Hepatocyte (in vitro differentiated cells): ENCODE measurements around the gene SDC4. TPM values are rescaled to one million over a fixed set of nuclear protein-coding genes. Genes with fewer than 3 reads are reported as not detected.

Experiments used
- DNase-seq: peaks from one replicate; pipeline ENCODE4 v3.0.0-alpha.2; 2016; ENCODE audit warnings: low spot score
- H2AFZ ChIP-seq: fragments of 200-600 bp; sonication (generic); 2 replicates; pipeline ENCODE4 v1.6.0; 2016; ENCODE audit warnings: antibody characterized with exemption, mild to moderate bottlenecking
- H3K27ac ChIP-seq: fragments of 200-600 bp; sonication (generic); 2 replicates; pipeline ENCODE4 v1.5.1; 2016; ENCODE audit warnings: mild to moderate bottlenecking
- H3K27me3 ChIP-seq: fragments of 200-600 bp; sonication (generic); 2 replicates; pipeline ENCODE4 v1.6.1; 2016
- H3K36me3 ChIP-seq: fragments of 200-600 bp; sonication (generic); replicated peaks from 2 replicates; pipeline ENCODE4 v1.5.1; 2016; ENCODE audit warnings: low read depth; ENCODE audit not compliant: insufficient read depth
- H3K4me1 ChIP-seq: fragments of 200-600 bp; sonication (generic); 2 replicates; pipeline ENCODE4 v1.5.1; 2016; ENCODE audit warnings: mild to moderate bottlenecking, moderate library complexity; ENCODE audit not compliant: insufficient read depth
- H3K4me2 ChIP-seq: fragments of 200-600 bp; sonication (generic); 2 replicates; pipeline ENCODE4 v1.6.0; 2016
- H3K4me3 ChIP-seq: fragments of 200-600 bp; sonication (generic); 2 replicates; pipeline ENCODE4 v1.5.1; 2016; ENCODE audit warnings: mild to moderate bottlenecking
- H3K79me2 ChIP-seq: fragments of 200-600 bp; sonication (generic); 2 replicates; pipeline ENCODE4 v1.6.0; 2017; ENCODE audit warnings: mild to moderate bottlenecking
- H3K9me2 ChIP-seq: fragments of 200-600 bp; sonication (generic); replicated peaks from 2 replicates; pipeline ENCODE4 v1.6.0; 2017; ENCODE audit warnings: mild to moderate bottlenecking; ENCODE audit not compliant: insufficient read depth
- H3K9me3 ChIP-seq: fragments of 200-600 bp; sonication (generic); 2 replicates; pipeline ENCODE4 v1.5.1; 2016; ENCODE audit warnings: low read depth, mild to moderate bottlenecking
- H4K20me1 ChIP-seq: fragments of 200-600 bp; sonication (generic); 2 replicates; pipeline ENCODE4 v1.6.0; 2016; ENCODE audit warnings: mild to moderate bottlenecking; ENCODE audit not compliant: insufficient read depth, poor library complexity, severe bottlenecking
- EZH2 ChIP-seq: fragments of 200-600 bp; sonication (generic); IDR thresholded peaks from 2 replicates; pipeline ENCODE4 v1.6.1; 2016; ENCODE audit warnings: antibody characterized with exemption, mild to moderate bottlenecking, borderline replicate concordance
- EZH2phosphoT487 ChIP-seq: fragments of 200-600 bp; sonication (generic); IDR thresholded peaks from one replicate; pipeline ENCODE4 v1.6.1; 2018; ENCODE audit warnings: antibody characterized with exemption, mild to moderate bottlenecking, low read depth, moderate library complexity; ENCODE audit not compliant: unreplicated experiment, severe bottlenecking
- WGBS: methylation state at CpG from one replicate; pipeline ENCODE4 v1.1.6; 2016; ENCODE audit warnings: low lambda C conversion rate; ENCODE audit errors: missing lambda C conversion rate; 5-methylcytosine and 5-hydroxymethylcytosine counted together
- polyA plus RNA-seq: library from polyadenylated mRNA; unstranded; fragments of >200 nt; fragmentation: Nextera tagmentation; extraction: Ambion mirVana; gene quantifications from 2 replicates; pipeline ENCODE4 v1.2.1, GENCODE V29; 2016
- total RNA-seq: library from RNA; depleted of rRNA; stranded (reverse); fragments of >200 nt; gene quantifications from 2 replicates; pipeline ENCODE4 v1.2.3, GENCODE V29; 2014
- TF ChIP-seq, protein P1 (sequence below): fragments of 200-600 bp; sonication (generic); IDR thresholded peaks from 2 replicates; pipeline ENCODE4 v1.5.1; 2016; ENCODE audit warnings: antibody characterized with exemption, mild to moderate bottlenecking; ENCODE audit not compliant: poor library complexity

SDC4 gene
- total and polyA plus RNA-seq, 2 experiments from 2014 or later = 178 to 191 TPM

- H2AFZ ChIP-seq = no peak overlapping the region
- H3K27me3 ChIP-seq = no peaks in the 10 kb centered on the region
- no peaks in the 10 kb centered on the region for H3K4me1 ChIP-seq
- no peak overlapping the region for H3K4me2 ChIP-seq
- H3K27ac ChIP-seq = no peak overlapping the region
- H4K20me1 ChIP-seq = peaks cover 11% of the 10 kb centered on the region
- 96% methylated on average over 4 of the region's 4 CpGs for WGBS
- peaks cover 4% of the 10 kb centered on the region for H3K36me3 ChIP-seq
- peaks cover 11% of the 10 kb centered on the region for H3K79me2 ChIP-seq
- no peak overlapping the region for H3K4me3 ChIP-seq
- H3K9me3 ChIP-seq = no peaks in the 10 kb centered on the region
- no peak for DNase-seq
- no peak for TF ChIP-seq EZH2phosphoT487
- TF ChIP-seq, protein P1, sequence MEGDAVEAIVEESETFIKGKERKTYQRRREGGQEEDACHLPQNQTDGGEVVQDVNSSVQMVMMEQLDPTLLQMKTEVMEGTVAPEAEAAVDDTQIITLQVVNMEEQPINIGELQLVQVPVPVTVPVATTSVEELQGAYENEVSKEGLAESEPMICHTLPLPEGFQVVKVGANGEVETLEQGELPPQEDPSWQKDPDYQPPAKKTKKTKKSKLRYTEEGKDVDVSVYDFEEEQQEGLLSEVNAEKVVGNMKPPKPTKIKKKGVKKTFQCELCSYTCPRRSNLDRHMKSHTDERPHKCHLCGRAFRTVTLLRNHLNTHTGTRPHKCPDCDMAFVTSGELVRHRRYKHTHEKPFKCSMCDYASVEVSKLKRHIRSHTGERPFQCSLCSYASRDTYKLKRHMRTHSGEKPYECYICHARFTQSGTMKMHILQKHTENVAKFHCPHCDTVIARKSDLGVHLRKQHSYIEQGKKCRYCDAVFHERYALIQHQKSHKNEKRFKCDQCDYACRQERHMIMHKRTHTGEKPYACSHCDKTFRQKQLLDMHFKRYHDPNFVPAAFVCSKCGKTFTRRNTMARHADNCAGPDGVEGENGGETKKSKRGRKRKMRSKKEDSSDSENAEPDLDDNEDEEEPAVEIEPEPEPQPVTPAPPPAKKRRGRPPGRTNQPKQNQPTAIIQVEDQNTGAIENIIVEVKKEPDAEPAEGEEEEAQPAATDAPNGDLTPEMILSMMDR = no peak
- no peak for TF ChIP-seq EZH2
- H3K9me2 ChIP-seq = no peaks in the 10 kb centered on the region
Measured at GRCh38 chr20:45328451-45328850, 19.8 kb downstream of the SDC4 start.

DNA sequence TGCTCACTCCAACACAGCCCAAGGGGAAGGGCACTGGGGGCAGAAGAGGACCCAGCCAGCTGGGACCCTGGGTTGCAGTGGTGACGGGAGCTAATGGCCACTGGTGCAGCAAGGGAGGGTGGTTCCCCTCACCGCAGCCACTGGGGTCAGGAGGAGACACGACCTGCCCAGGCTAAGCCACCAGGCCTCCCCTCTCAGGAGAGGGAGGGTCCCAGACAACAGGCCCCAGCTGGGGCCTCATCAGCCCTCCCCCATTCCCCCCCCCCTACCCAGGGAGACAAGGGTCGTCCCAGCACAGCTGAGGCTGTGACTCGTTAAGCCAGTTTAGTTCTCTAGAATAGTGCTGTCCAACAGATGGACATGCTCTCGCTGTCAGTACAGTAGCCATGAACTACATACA lies 22.9 kb downstream of the SDC4 start:
- no peak for DNase-seq
- Histone ChIP-seq H3K27ac (no peak overlapping the region), H4K20me1 (peaks cover 6% of the 10 kb centered on the region), H3K27me3 (no peaks in the 10 kb centered on the region), H2AFZ (no peak overlapping the region), H3K9me2 (no peaks in the 10 kb centered on the region), H3K4me2 (no peak overlapping the region), H3K4me1 (peaks cover 3% of the 10 kb centered on the region), H3K4me3 (no peak overlapping the region), H3K79me2 (no peaks in the 10 kb centered on the region), H3K36me3 (no peaks in the 10 kb centered on the region), H3K9me3 (no peaks in the 10 kb centered on the region)
- 58% methylated on average over 6 of the region's 6 CpGs for WGBS
- TF ChIP-seq, protein P1 = no peak
- TF ChIP-seq EZH2phosphoT487 = no peak
- TF ChIP-seq EZH2 = no peak

GRCh38 chr20:45323731-45324130 lies 24.5 kb downstream of the SDC4 start:
- no peak overlapping the region for H3K4me2 ChIP-seq
- no peaks in the 10 kb centered on the region for H3K9me3 ChIP-seq
- H3K4me3 ChIP-seq = no peak overlapping the region
- H2AFZ ChIP-seq = no peak overlapping the region
- no peaks in the 10 kb centered on the region for H4K20me1 ChIP-seq
- TF ChIP-seq, protein P1 = no peak
- TF ChIP-seq EZH2 = no peak
- TF ChIP-seq EZH2phosphoT487 = no peak
- H3K9me2 ChIP-seq = no peaks in the 10 kb centered on the region
- no peaks in the 10 kb centered on the region for H3K27me3 ChIP-seq
- no peaks in the 10 kb centered on the region for H3K36me3 ChIP-seq
- H3K27ac ChIP-seq = no peak overlapping the region
- no peak for DNase-seq
- H3K79me2 ChIP-seq = no peaks in the 10 kb centered on the region
- peaks cover 3% of the 10 kb centered on the region for H3K4me1 ChIP-seq

DNA sequence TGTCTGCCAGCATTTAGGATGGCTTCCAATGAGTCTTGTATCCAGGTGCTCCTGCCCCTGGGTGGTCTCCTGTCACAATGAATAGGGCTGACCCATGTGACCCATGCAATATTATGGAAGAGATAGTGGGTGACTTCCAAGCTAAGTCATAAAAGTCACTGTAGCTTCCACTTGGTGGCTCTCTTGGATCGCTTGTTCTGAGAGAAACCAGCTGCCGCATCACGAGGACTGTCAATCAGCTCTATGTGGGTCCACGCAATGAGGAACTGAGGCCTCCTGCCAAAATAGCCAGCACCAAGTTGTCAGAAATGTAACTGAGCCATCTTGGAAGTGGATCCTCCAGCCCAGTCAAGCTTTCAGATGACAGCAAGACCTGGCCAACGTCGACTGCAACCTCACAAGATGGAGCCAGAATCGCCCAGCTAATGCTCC lies 25.3 kb downstream of the SDC4 start:
- Histone ChIP-seq H3K4me3 (no peak overlapping the region), H3K4me1 (peaks cover 3% of the 10 kb centered on the region), H3K27ac (no peak overlapping the region), H3K4me2 (no peak overlapping the region), H3K9me3 (no peaks in the 10 kb centered on the region), H3K27me3 (no peaks in the 10 kb centered on the region), H4K20me1 (no peaks in the 10 kb centered on the region), H3K36me3 (no peaks in the 10 kb centered on the region), H3K79me2 (no peaks in the 10 kb centered on the region), H2AFZ (no peak overlapping the region), H3K9me2 (no peaks in the 10 kb centered on the region)
- DNase-seq = peak; percentile 65
- WGBS = 48% methylated on average over 7 of the region's 7 CpGs
- TF ChIP-seq, protein P1 = peak; percentile 52
- no peak for TF ChIP-seq EZH2
